GM19328 (cell line): ENCODE measurements around the gene GNB5.

Experiments
- ATAC-seq: cut with Tn5 transposase; IDR thresholded peaks from one replicate; pipeline ENCODE4 v1.9.1; 2021; ENCODE audit warnings: mild to moderate bottlenecking, moderate library complexity; ENCODE audit not compliant: unreplicated experiment

The GNB5 gene

DNA sequence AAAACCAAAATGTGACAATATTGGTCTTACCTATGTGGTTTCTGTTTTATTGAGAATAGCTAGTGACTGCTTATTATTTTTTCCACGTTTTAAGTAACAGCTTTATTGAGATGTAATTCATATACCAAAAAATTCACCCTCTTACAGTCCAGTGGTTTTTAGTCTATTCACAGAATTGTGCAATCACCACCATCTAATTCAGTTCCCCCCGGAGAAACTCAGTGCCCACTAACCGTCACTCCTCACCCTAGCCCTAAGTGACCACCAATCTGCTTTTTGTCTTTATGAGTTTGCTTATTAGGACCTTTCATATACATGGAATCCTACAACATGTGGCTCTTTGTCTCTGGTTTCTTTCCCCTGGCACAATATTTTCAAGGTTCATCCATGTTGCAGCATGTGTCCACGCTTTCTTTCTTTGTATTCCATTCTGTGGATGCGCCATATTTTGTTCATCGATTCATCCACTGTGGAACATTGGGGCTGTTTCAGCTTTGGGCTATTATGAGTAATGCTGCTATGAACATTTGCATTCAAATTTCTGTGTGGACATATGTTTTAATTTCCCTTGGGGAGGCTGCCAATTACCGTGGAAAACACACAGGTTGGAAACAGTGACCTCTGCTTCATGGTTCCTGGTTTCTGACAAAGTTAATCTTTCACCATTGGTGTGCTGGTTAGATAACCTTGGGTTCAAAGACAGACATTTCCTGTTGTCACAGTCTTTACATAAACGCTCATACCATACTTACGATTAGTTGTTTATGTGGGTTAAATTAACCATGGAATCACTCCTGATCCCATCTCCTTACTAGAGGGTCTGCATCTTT is 75.4 kb downstream of the GNB5 start:
- ATAC-seq = no peak

DNA sequence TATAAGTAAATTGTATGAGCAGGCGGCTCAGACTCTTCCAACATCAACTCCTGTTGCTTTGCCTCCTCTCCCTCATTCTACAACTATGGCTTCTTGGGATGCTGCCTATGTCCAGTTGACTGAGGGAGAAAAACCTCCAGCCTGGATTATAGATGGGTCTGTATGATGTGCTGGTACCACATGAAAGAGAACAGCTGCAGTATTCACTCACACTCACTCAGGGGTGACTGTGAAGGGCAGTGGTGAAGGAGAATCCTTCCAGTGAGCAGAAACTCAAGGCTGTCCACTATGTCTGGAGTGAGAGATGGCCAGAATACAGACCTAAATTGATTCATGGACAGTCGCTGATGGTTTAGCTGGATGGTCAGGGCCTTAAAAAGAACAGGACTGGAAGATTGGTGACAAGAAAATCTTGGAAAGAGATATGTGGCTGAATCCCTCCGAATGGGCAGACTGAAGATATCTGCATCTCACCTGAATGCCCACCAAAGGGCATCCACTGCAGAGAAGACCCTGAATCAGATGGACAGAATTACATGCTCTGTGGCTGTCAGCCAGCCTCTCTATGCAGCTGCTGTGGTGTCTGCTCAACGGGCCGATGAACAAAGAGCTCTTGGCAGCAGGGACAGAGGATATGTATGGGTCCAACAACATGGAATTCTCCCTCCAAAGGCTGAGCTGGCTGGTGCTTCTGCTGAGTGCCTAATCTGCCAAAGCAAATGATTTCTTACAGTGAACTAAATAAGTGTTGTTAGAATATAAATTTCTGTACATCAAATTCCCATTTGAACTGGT is 76.7 kb downstream of the GNB5 start:
- no peak for ATAC-seq

DNA sequence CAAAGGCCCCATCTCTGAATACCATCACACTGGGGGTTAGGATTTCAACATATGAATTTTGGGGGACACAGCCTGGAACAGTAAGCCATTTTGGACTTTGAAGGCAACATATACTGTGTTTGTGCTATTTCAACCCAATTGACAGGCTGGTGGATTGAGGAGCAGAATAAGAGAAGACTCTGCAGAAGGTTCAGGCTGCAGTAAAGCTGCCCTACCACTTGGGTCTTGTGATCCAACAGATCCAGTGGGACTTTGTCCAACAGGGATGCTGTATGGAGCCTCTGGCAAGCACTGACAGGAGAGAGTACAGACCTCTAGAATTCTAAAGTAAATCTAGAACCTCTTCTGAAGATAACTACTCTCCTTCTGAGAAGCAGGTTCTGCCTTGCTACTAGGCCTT is 77.5 kb downstream of the GNB5 start:
- no peak for ATAC-seq

DNA sequence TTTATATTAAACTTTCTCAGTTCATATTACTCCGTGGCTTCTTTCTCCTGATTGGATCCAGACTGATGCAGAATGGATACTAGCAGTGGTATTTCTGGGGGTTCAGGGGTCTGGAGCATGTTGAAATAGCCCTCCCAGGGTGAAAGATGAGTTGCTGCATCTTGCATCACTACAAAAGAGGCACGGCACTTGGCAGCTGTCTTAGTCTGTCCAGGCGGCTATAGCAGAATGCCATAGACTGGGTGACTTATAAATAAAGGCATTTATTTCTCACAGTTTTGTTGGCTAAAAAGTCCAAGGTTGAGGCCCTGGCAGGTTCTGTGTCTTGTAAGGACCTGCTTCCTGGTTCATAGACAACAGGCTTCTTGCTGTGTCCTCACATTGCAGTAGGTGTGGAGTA is 78.0 kb downstream of the GNB5 start:
- ATAC-seq = no peak

DNA sequence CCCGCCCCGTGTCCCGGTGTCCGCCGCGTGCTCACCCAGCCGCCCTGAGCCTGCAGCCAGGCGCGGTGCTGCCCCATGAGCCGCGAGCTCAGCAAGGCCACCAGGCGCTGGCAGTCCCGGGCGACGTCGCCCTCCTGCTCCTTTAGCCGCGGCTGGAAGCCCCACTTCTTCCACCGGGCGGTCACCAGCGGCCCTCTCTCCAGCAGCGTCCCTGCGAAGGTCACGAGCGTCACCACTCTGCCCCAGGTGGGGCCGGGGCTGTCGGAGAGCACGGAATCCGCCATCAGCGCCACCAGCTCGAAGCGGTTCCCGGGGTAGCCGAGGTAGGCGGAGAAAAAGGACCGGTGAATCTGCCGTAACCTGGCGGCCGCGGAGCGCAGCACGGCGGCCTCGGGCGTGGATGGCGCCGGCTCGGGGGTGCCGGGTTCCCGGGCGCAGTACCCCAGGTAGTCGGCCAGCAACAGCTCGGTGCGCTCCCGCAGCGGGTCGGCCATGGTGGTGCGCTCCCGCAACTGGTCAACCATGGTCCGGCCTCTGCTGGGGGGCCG is 78.9 kb downstream of the GNB5 start:
- ATAC-seq = no peak

DNA sequence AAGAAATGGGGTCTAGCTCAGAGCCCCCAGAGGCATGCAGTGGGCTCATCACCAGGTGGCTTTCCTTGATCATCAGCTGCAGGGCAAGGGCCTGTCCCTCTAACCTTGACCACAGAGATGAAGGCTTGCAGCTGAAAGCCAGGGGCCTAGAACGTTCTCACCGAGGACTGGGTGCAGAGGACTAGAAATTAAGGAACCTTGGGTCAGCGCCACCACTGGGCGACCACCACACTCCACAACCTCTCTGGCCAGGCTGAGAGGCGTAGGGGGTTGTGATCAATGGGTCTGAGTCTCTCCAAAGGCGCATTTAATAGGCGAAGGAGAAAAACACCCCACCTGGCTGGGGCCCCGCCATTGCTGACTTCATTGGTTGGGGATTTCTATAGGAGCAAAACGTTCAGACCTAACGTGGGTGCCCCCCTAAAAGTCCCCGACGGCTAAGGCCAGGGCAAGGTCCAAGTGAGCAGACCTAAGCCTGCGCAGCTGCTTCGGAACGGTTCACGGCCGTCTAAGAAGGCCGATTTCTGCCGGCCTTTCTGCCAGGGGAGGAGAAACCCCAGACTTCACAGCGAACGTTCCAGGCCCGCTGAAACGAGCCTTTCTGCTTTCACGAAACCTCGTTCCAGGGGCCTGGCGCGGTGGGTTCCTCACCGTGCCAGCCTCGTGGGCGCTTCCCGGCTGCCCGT is 79.5 kb downstream of the GNB5 start:
- no peak for ATAC-seq

DNA sequence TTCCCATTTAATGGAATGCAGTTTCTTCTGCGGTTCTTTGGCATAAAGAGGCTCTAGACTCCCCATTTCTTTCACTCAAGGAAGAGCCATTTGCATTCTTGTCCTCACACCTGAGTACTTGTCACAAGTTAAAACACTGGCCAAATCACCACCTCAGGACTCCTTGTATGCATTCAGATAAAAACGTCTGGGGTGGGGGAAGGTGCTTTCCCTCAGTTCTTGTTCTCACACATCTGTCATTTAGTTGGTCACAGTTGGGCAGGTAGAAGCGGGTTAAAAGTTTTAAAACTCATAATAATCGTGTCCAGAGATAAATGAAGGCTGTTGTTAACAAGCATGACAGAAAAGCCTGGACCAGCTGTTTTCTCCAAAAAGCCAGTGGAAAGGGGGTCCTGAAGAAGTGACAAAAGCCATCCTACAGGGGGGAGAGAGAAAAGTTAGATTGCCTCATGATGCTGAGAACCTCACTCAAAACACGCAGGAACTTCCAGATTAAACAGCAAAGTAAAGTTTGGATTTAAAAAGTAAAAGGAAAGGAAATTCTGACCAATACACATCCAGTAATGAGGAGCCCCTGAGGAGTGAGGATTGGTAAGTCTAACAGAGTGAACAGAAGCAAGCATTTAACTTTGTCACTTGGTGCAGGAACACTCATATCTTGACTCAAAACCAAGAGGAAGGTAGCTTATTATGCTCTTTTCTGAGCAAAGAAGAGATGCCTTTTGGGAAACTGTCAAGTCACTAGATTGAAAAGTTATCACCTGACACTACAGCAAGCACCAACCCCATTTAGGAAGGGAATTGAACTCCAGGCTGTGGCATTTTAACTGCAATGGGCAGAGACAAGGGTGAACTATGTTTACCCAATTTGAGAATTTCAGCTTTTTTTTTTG is 81.4 kb downstream of the GNB5 start:
- peak; percentile 42 for ATAC-seq

DNA sequence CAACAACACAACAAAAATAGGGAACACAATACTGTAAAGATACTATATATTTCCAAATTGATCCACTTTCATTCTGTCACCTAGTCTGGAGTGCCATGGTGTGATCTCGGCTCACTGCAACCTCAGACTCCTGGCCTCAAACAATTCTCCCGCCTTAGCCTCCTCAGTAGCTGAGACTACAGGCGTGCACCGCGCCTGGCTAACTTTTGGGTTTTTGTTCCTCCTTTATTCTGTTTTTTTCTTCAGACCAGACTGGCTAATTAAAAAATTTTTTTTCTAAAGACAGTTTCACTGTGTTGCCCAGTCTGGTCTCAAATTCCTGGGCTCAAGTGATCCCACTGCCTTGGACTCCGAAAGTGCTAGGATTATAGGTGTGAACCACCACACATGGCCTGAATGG is 84.0 kb downstream of the GNB5 start:
- ATAC-seq = no peak

DNA sequence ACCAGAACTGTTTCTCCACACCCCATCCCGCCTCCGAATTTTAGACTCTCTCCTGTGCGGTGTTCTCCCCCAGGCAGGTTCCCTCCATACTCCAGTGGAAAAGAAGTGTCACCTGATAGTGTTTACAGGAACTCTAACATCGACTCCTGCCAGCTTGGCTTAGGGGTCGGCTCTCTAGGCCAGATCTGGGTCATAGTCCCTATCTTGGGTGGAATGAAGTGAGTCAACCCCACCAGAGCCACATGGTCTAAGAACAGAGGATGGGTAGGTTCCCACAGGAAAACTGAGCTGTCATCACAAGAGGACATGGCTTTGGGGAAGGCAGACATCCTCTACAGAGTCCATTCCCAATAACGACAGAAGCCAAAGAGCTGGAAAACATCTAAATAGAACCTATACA is 84.6 kb downstream of the GNB5 start:
- ATAC-seq = no peak

DNA sequence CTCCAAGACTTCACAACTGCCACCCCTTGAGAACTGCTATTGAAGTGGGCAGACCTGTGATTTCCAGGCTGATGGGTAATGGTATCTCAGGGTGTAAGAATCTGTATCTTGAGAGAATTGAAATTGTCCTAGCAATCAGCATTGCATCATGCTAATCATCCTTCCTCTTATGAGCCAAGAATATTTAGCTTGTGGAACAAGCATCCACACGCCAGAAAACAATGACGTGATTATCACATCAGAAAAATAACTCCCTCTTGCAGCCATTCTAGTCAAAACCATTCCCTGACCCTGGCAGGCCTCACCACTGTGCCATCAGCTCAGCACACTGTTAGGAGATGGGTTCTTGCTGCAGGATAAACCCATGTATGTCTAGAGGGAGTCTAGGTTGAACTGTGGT is 85.3 kb downstream of the GNB5 start:
- ATAC-seq = no peak

DNA sequence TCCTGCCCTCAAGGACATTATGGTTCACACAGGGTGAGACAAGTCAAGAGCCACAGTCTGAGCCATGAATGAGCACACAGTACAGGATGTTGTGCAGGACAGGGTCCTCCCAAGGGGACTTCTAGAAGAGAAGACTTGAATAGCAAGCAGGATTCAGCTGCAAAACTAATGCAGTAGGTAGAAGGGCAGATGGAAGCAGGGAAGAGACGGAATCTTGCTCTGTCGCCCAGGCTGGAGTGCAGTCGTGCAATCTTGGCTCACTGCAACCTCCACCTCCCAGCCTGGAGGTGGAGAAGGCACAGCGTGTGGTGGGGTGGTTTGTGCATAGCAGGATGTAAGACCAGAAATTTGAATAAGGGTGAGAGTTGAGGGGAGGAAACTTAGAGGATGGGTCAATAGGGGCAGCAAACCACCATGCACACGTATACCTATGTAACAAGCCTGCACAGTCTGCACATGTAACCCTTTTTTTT is 86.6 kb downstream of the GNB5 start:
- no peak for ATAC-seq

DNA sequence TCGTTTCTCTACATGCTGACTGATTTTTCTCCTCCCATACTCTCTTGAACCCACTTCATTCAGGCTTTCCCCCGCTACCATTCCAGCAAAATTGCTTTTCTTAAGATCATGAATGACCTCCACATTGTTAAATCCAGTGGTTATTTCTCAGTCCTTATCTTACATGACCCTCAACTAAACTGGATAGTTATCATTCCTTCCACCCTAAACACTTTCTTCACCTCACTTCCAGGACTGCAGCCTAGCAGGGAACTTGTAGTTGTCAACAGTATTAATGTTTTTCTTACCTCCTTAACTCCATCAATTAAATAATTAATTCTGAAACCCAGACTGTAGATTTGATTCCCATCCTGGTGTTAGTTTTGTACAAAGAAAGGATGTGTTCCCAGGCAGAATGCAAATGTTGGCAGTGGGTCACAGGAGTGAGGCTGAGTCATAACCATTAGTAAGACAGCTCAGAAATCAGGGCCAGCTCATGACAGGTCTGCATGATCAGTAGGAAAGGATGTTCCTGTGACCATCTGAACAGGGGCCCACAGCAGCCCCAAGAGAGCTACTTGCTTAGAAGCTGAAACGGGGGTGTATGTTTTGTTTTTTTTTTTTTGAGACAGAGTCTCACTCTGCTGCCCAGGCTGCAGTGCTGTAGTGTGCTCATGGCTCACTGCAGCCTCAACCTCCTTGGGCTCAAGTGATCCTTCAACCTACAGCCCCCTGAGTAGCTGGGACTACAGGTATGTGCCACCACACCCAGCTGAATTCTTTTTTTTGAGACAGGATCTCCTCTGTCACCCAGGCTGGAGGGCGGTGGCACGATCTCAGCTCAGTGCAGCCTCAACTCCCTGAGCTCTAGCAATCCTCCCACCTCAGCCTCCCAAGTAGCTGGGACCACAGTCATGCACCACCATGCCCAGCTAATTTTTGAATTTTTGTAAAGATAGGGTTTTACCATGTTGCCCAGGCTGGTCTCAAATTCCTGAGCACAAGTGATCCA is 87.7 kb downstream of the GNB5 start:
- peak; percentile 69 for ATAC-seq

DNA sequence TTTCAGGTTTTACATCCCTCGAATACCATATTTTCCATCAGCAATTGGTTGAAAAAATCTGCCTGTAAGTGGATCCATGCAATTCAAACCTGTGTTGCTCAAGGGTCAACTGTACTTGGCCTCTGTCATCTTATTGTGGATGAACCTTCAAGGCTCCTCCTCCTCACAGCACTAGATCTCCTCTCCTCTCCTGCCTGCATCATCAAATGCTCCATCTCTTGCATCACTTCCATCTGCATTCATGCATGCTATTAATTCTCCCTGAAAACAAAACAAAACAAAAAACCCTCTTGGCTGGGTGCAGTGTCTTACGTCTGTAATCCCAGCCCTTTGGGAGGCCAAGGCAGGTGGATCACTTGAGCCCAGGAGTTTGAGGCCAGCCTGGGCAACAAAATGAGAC is 88.7 kb downstream of the GNB5 start:
- ATAC-seq = no peak

DNA sequence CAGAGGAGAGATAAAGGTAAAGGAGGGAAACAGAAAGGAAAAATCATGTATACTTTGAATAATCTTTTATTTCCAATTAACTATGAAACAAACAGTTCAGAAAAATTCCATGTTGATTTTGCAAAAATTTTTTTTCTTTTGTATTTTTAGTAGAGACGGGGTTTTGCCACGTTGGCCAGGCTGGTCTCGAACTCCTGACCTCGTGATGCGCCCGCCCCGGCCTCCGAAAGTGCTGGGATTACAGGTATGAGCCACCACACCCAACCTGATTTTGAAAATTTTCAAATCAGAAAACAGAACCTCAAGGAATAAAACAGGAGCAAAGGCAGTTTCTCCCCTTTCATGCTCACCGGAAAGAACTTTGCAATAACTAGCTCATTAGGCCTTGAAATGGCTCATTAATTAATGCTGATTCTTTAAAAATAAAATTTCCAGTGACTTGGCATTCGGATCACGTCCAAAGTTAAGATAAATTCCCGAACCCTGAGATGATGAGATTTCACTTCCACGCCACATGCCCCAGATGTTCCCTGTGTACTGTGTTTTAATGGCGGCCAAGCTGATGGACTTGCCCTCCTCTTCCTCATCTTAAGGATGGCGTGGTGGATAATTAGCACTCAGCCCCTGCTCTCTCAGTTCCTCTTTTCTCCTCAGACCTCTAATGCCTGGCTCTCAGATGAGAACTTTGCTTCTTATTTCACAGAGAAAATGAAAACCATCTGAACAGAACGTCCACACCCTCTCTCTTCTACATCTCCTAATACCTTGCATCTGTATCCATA is 89.5 kb downstream of the GNB5 start:
- no peak for ATAC-seq

DNA sequence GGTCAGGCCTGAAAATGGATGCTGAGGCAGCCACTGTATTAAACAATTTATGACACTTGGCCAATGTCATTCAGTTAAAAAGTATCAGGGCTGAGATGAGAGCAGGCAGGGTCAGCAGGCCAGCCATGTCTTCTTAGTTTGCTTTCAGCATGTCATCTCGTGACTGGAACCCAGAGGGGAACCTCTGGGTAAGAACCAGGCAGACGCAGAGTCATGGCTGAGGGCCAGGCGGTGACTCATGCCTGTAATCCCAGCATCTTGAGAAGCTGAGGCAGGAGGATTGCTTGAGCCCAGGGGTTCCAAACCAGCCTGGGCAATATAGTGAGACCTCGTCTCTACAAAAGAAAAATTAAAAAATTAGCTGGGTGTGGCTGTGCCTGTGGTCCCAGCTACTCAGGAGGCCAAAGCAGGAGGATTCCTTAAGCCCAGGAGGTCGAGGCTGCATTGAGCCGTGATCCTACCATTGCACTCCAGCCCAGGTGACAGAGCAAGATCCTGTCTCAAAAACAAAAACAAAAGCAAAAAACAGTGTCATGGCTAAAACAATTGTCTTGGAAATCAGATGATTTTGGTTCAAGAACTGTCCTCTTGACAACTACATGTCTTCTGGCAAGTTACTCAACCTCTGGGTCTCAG is 90.3 kb downstream of the GNB5 start:
- no peak for ATAC-seq

DNA sequence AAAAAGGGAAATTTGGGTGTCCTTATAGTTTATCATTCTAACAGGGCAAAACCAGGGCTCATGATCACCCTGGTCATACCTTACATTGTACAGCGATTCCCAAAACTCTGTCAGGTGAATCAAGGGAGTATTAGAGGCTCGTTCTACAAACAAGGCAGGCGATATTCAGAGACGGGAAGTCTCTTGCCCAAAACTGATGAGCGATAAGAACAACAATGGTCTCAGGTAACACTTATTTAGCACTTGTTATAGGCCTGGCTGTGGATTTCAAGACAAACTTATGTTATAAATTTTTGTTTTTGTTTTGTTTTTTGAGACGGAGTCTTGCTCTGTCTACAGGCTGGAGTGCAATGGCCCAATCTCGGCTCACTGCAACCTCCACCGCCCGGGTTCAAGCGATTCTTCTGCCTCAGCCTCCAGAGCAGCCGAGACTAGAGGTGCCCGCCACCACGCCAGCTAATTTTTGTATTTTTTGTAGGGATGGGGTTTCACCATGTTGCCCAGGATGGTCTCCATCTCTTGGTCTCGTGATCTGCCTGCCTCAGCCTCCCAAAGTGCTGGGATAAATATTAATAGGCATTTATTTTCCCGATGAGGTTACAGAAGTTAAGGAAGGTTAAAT is 91.4 kb downstream of the GNB5 start:
- no peak for ATAC-seq

DNA sequence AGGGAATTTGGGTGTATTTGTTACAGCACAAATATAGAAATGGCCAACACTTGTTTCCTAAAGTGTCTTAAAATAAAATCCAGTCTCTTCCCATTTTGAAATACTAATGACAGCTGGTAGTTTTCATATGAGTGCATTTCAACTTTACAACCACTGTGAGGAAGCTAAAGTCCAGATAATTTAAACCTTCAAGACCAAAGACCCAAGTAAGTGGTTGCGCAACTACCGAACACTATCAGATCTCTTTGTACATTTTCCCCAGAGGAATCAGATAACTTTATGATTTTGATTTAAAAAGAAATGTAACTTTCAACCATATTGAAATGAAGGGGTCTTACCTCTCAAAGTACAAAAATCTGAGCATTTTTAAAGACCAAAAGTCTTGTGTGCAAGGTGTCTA is 92.9 kb downstream of the GNB5 start:
- no peak for ATAC-seq
